HepG2 (cell line): Measurements from ENCODE around the gene NOX3. TPM values are rescaled to one million over a fixed set of nuclear protein-coding genes. Genes with fewer than 3 reads are reported as not detected.

ENCODE experiments used
- ATF6 ChIP-seq: sonication (generic); formaldehyde crosslinking; conservative IDR thresholded peaks from 2 replicates; pipeline ENCODE4 v1.4.0; 2020; ENCODE audit warnings: missing genetic modification reagents
- CREM ChIP-seq, 2 experiments: sonication (generic) in 1 of 2; formaldehyde crosslinking in 1 of 2; IDR thresholded peaks; 2 replicates each; pipeline versions ENCODE4 v1.4.0 to v1.6.1; 2016 to 2020; ENCODE audit warnings: antibody characterized with exemption in 1 of 2, mild to moderate bottlenecking in 1 of 2, missing genetic modification reagents in 1 of 2
- DNMT3B ChIP-seq: conservative IDR thresholded peaks from 2 replicates; pipeline ENCODE4 v1.6.1; 2016; ENCODE audit warnings: missing biosample characterization, control low read depth
- FOXP1 ChIP-seq, 2 experiments: fragments of 450-650 bp in 1 of 2; IDR thresholded peaks; 2 replicates each; pipeline ENCODE4 v1.6.1; 2017 to 2018; ENCODE audit warnings: antibody characterized with exemption in 1 of 2
- HNF4A ChIP-seq: sonication (generic); formaldehyde crosslinking; IDR thresholded peaks from 2 replicates; pipeline ENCODE4 v1.4.0; 2020; ENCODE audit warnings: missing genetic modification reagents
- JUNB ChIP-seq: sonication (generic); formaldehyde crosslinking; IDR thresholded peaks from 2 replicates; pipeline ENCODE4 v1.8.0; 2022; ENCODE audit warnings: missing genetic modification reagents, mild to moderate bottlenecking, borderline replicate concordance
- MED1 ChIP-seq: sonication (generic); formaldehyde crosslinking; IDR thresholded peaks from 2 replicates; pipeline ENCODE4 v1.4.0; 2020; ENCODE audit warnings: missing genetic modification reagents
- PATZ1 ChIP-seq: sonication (generic); formaldehyde crosslinking; IDR thresholded peaks from 2 replicates; pipeline ENCODE4 v1.4.0; 2020; ENCODE audit warnings: missing genetic modification reagents
- SKI ChIP-seq: fragments of 450-650 bp; IDR thresholded peaks from one replicate; pipeline ENCODE4 v1.6.1; 2018; ENCODE audit warnings: mild to moderate bottlenecking; ENCODE audit not compliant: partially characterized antibody
- TEAD3 ChIP-seq: optimal IDR thresholded peaks from 2 replicates; pipeline ENCODE3; 2016; ENCODE audit warnings: borderline replicate concordance
- ZNF296 ChIP-seq: sonication (generic); formaldehyde crosslinking; conservative IDR thresholded peaks from 2 replicates; pipeline ENCODE4 v1.5.0; 2020; ENCODE audit warnings: mild to moderate bottlenecking, missing genetic modification reagents
- ZNF660 ChIP-seq: sonication (generic); formaldehyde crosslinking; IDR thresholded peaks from 2 replicates; pipeline ENCODE4 v1.5.1; 2020; ENCODE audit warnings: mild to moderate bottlenecking, low read depth, missing genetic modification reagents, borderline replicate concordance
- polyA plus RNA-seq, 8 experiments: library from polyadenylated mRNA; depleted of rRNA in 3 of 8; stranded (reverse) in 7 of 8; unstranded in 1 of 8; fragments of >200 nt; fragmentation: Illumina TruSeq in 4 of 8; extraction: Trizol in 4 of 8; gene quantifications; 2 replicates each; pipeline versions ENCODE4 v1.2.1 to v1.2.3, GENCODE V29; 2011 to 2016; ENCODE audit warnings: low read depth in 4 of 8, missing spikeins in 1 of 8, mixed read lengths in 1 of 8; ENCODE audit not compliant: insufficient read depth in 1 of 8
- total RNA-seq, 5 experiments: library from RNA; depleted of rRNA; stranded (reverse); fragments of >200 nt; fragmentation: Illumina TruSeq; extraction: Trizol; gene quantifications; 2 replicates each; pipeline ENCODE4 v1.2.3, GENCODE V29; 2016; ENCODE audit warnings: low read depth in 1 of 5

Gene NOX3
- total and polyA plus RNA-seq, 2 of the 13 experiments (the other 11 are each of a cell fraction or from before 2014, with no cell fraction given): 0.09 to 0.18 TPM

- TF ChIP-seq ATF6 (CRISPR knock-in tag) (no peak), TEAD3 (CRISPR knock-in tag) (peak; percentile 61), FOXP1 (IDR thresholded peaks at IDR 0.05) (no peak), FOXP1 (CRISPR knock-in tag; IDR thresholded peaks at IDR 0.05) (peak; percentile 46; the same call in 1 of the 2 replicates), DNMT3B (0 out of 2 replicates have a peak, but pooled peaks have one; percentile 41), PATZ1 (CRISPR knock-in tag) (no peak), CREM (IDR thresholded peaks at IDR 0.05) (peak; percentile 72), CREM (CRISPR knock-in tag; IDR thresholded peaks at IDR 0.05) (no peak), ZNF660 (no peak), ZNF296 (CRISPR knock-in tag) (no peak), SKI (peak; percentile 52), JUNB (CRISPR knock-in tag) (peak; percentile 45; the same call in 1 of the 2 replicates), MED1 (CRISPR knock-in tag) (peak; percentile 73), HNF4A (CRISPR knock-in tag) (peak; percentile 29; the same call in 1 of the 2 replicates)
- TF ChIP-seq, all 625 proteins: peak for 51
Measured at GRCh38 chr6:155493694-155494143, 38.1 kb upstream of the NOX3 start (continued).
